K562 (cell line): Measurements from ENCODE around the gene ACTL9.

Experiments used
- BACH1 ChIP-seq: fragments of 200-800 bp; sonication (Bioruptor generic); IDR thresholded peaks from 2 replicates; pipeline ENCODE4 v1.6.1; 2016; ENCODE audit warnings: missing genetic modification characterization, missing compliant biosample characterization
- FOXM1 ChIP-seq, 2 experiments: fragments of 450-650 bp in 1 of 2; sonication (generic) in 1 of 2; formaldehyde crosslinking in 1 of 2; IDR thresholded peaks; 2 replicates each; pipeline versions ENCODE4 v1.6.1 to v1.9.0; 2017 to 2022; ENCODE audit warnings: low read depth in 2 of 2, mild to moderate bottlenecking in 2 of 2, missing genetic modification reagents in 1 of 2, moderate library complexity in 1 of 2
- HDAC2 ChIP-seq: fragments of 450-650 bp; IDR thresholded peaks from 2 replicates; pipeline ENCODE4 v1.6.1; 2016; ENCODE audit warnings: mild to moderate bottlenecking
- PHF20 ChIP-seq: fragments of 450-650 bp; IDR thresholded peaks from 2 replicates; pipeline ENCODE4 v1.6.1; 2018; ENCODE audit not compliant: partially characterized antibody
- SP1 ChIP-seq: sonication (generic); formaldehyde crosslinking; IDR thresholded peaks from 2 replicates; pipeline ENCODE4 v1.8.1; 2022; ENCODE audit warnings: mild to moderate bottlenecking, missing genetic modification reagents
- SRF ChIP-seq, 2 experiments: fragments of 250-450, 450-650 bp in 1 of 2; sonication (Bioruptor Pico) in 1 of 2; sonication (generic) in 1 of 2; formaldehyde crosslinking; IDR thresholded peaks; 2 replicates each; pipeline versions ENCODE4 v1.5.0 to v1.5.1; 2020 to 2022; ENCODE audit warnings: mild to moderate bottlenecking in 1 of 2, missing genetic modification reagents in 1 of 2
- TAF1 ChIP-seq: IDR thresholded peaks from 2 replicates; pipeline ENCODE4 v1.6.1; 2011; ENCODE audit warnings: mild to moderate bottlenecking, low read length, moderate library complexity; ENCODE audit not compliant: insufficient read depth, control insufficient read depth, severe bottlenecking; ENCODE audit errors: extremely low read depth
- ZFP1 ChIP-seq: fragments of 450-650 bp; formaldehyde crosslinking; IDR thresholded peaks from 2 replicates; pipeline ENCODE4 v1.4.0; 2020; ENCODE audit warnings: mild to moderate bottlenecking, mixed read lengths
- ZNF592 ChIP-seq: fragments of 450-650 bp; IDR thresholded peaks from 2 replicates; pipeline ENCODE4 v1.6.1; 2017; ENCODE audit warnings: antibody characterized with exemption, mild to moderate bottlenecking

- TF ChIP-seq FOXM1 (IDR thresholded peaks at IDR 0.05; ENCODE audit: low read depth): no peak
- TF ChIP-seq FOXM1 (CRISPR knock-in tag; IDR thresholded peaks at IDR 0.05; ENCODE audit: low read depth): no peak
- no peak for TF ChIP-seq ZNF592
- no peak for TF ChIP-seq HDAC2
- no peak for TF ChIP-seq SP1 (CRISPR knock-in tag)
- TF ChIP-seq PHF20: no peak
- no peak for TF ChIP-seq ZFP1 (CRISPR knock-in tag)
- no peak for TF ChIP-seq TAF1
- TF ChIP-seq BACH1 (tag): no peak
- no peak for TF ChIP-seq SRF (CRISPR knock-in tag; IDR thresholded peaks at IDR 0.05)
Measured at GRCh38 chr19:8682931-8683330, 15.7 kb downstream of the ACTL9 start.
